Smooth muscle cell of the brain vasculature (primary cell): Measurements from ENCODE around the gene NLRP1.

Experiments
- DNase-seq: peaks from one replicate; pipeline ENCODE4 v3.0.0-alpha.2; 2012; ENCODE audit warnings: low read depth, low spot score

Gene NLRP1

GRCh38 chr17:5516060-5516792 is 68.1 kb downstream of the NLRP1 start:
- DNase-seq: peak; percentile 63

- DNase-seq: no peak
These were observed 69.3 kb downstream of the NLRP1 start for GRCh38 chr17:5514976-5515375.

GRCh38 chr17:5513628-5514027 is 70.7 kb downstream of the NLRP1 start:
- DNase-seq: no peak

- no peak for DNase-seq
These were observed 72.7 kb downstream of the NLRP1 start for GRCh38 chr17:5511401-5512225.

- DNase-seq: no peak
These were observed 73.5 kb downstream of the NLRP1 start for GRCh38 chr17:5510771-5511170.

- no peak for DNase-seq
These were observed 74.8 kb downstream of the NLRP1 start for GRCh38 chr17:5509482-5509881.

- no peak for DNase-seq
These were observed 75.5 kb downstream of the NLRP1 start for GRCh38 chr17:5508810-5509209.

- DNase-seq: no peak
These were observed 78.0 kb downstream of the NLRP1 start for GRCh38 chr17:5506307-5506706.

GRCh38 chr17:5502552-5502951 is 81.8 kb downstream of the NLRP1 start:
- no peak for DNase-seq

- no peak for DNase-seq
These were observed 82.6 kb downstream of the NLRP1 start for GRCh38 chr17:5501685-5502084.

- DNase-seq: peak; percentile 59
These were observed 83.5 kb downstream of the NLRP1 start for GRCh38 chr17:5500589-5501391.

- DNase-seq: no peak
These were observed 84.1 kb downstream of the NLRP1 start for GRCh38 chr17:5500247-5500588.

- no peak for DNase-seq
These were observed 84.7 kb downstream of the NLRP1 start for GRCh38 chr17:5499476-5500231.

- DNase-seq: no peak
These were observed 91.3 kb downstream of the NLRP1 start for GRCh38 chr17:5492970-5493369.

GRCh38 chr17:5488752-5489151 is 95.6 kb downstream of the NLRP1 start:
- DNase-seq: no peak

GRCh38 chr17:5486206-5487124 is 97.8 kb downstream of the NLRP1 start, which contains the start of gene MIS12:
MIS12 (plus strand) TSS chr17:5486566; CDS start chr17:5488863, 2,297 bp downstream.
- peak; percentile 97 for DNase-seq

GRCh38 chr17:5485270-5486205 is 98.8 kb downstream of the NLRP1 start, which contains the start of gene DERL2:
DERL2 (minus strand) TSS chr17:5486178; CDS start chr17:5486161, 17 bp downstream.
- no peak for DNase-seq

GRCh38 chr17:5481451-5481850 is 102.9 kb downstream of the NLRP1 start:
- DNase-seq: no peak

GRCh38 chr17:5480962-5481361 is 103.3 kb downstream of the NLRP1 start:
- no peak for DNase-seq
